Renal pelvis (tissue), 4 donors: Measurements from ENCODE around the gene LOXL1. TPM values are rescaled to one million over a fixed set of nuclear protein-coding genes. Genes with fewer than 3 reads are reported as not detected.

Source experiments
- DNase-seq: peaks from one replicate; pipeline ENCODE4 v3.0.0-alpha.2; 2013
- polyA plus RNA-seq, 3 donors: library from polyadenylated mRNA; unstranded; fragments of 120-200 nt; gene quantifications; one replicate each; pipeline ENCODE4 v1.2.1, GENCODE V29; 2013; ENCODE audit not compliant: insufficient read length in 3 of 3

Gene LOXL1
- polyA plus RNA-seq, 3 donors: 68.0 to 92.2 (median 73.6) TPM

DNA sequence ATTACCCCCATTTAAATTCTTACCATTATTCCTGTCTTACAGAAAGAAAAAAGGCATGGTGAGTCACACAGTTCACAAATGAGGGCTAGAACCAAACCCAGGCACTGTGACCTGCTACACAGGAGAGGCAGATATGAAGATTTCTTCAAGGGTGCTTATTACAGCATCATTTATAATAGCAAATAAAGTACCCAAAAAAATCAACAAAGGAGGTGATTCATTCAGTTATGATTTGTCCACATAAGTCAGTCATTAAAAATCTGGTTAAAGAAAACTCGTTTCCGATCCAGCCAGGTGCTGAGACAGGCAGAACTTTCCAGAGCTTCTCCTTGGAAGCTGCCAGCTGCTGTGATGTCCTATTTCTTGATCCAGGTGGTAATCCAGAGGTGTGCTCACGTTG is 7.5 kb upstream of the LOXL1 start:
- no peak for DNase-seq

- no peak for DNase-seq
Measured at GRCh38 chr15:73919706-73920105, 6.6 kb upstream of the LOXL1 start.

DNA sequence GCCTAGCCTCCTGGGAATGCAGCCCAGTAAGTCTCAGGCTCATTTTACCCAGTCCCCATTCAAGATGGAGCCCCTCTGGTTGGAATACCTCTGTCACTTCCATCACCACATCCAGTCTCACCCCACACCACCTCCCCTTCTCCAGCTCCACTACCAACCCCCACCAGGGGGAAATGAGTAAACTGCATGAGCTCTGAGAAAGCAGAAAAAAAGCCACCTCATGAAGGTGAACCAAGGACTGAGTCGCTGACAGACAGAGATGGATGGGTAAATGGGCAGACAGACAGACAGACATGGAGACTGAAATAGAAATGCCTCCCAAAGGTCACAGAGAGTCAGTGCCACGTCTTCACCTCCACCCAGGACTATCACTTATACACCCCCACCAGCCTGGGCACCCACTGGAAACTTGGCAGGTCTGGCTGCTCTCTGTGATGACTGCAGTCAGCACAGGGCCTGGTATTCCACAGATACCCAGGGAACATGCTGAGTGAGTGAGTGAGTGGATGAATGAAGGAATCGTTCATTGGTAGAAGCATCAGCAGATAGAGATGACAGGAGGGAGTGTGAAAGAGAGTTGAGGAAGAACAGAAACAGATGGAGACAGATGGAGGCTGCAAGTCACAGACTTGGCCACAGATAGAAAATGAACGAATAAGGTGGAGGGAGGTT is 4.9 kb upstream of the LOXL1 start:
- DNase-seq: no peak

DNA sequence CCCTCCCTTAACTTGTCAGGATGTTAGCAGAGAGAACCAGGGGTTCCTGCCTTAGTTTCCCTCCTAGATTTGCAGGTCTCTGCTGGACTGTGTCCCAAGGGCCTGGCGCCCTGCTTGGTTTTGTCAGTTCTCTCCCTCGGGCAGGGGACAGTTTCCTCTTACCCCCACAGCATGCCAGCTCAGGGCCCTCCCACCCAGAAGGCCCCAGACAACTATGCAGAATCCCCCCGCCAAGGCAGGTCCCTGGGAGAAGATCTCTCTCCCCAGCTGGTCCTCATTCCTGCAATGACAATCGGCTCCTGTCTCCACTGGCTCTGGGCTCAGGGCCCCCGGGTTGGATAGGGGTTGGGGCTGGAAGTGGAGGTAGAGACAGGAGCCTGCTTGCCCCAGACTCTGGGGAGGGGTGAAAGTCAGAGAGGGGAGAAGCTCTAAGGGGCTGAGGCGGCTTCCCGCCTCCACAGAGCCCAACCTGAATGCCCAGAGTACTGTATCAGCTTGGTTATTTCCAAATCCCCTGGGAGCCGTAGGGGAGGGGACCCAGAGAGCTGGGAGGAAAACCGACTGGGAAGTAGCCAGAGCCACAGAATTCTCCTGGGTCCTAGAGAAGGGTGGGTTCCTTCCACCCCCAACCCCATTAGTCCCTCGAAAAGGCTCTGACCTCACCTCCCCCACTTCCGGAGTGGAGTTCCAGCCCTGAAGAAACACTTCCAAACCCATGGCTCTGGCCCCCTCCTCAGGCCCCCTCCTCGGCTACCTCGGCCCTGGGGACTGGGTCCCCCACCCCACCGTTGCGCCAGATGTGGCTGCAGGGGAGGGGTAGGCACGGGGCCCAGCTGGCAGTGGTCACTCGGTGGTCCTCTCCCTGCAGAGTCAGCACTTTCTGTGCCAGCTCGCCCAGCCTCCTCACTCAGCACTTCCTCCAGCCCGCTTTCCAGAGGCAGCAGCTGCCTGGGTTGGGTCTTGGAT is 3.8 kb upstream of the LOXL1 start:
- DNase-seq: peak; percentile 76

- no peak for DNase-seq
Measured at GRCh38 chr15:73923156-73923487, 3.1 kb upstream of the LOXL1 start.

- DNase-seq: no peak
Measured at GRCh38 chr15:73923488-73924164, 2.6 kb upstream of the LOXL1 start.

GRCh38 chr15:73924171-73924921 is 1.9 kb upstream of the LOXL1 start:
- DNase-seq: no peak

DNA sequence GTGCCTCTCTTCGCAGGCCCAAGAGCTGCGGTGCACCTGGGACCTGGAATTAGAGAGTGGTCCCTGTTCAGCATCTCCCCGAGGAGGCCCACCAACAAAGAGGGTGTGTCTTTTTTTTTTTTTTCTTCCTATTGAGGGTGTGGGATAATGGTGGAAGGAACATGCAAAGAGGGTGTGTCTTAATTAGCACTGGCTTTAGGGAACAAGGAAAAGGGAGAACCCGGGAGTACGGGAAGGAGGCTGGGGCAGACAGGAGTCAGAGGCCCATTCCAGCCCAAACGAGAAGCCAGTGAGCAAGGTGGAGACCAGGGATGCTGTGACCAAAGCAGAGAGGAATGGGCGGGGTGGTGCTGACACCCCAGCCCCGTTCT is 429 bp upstream of the LOXL1 start:
- DNase-seq: no peak

- DNase-seq: no peak
Measured at GRCh38 chr15:73927003-73927475, 777 bp downstream of the LOXL1 start.

- no peak for DNase-seq
Measured at GRCh38 chr15:73927476-73928240, 1.4 kb downstream of the LOXL1 start.

DNA sequence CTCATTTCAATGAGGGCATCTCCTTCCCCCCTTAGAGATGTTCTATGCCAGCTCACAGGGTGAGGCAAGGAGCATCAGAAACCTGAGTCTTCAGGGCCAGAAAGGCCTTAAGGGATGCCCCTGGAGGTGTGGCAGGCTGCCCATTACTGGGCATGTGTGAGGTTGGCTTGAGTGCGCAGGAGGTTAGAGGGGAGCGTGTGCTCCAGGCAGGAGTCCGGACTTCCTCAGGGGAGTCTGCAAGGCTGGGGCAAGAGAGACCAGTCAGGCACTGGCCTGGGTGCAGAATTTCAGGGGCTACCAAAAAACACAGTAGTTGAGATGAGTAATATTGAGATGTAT is 1.9 kb downstream of the LOXL1 start:
- no peak for DNase-seq

GRCh38 chr15:73928971-73929627 is 2.8 kb downstream of the LOXL1 start:
- DNase-seq: no peak

DNA sequence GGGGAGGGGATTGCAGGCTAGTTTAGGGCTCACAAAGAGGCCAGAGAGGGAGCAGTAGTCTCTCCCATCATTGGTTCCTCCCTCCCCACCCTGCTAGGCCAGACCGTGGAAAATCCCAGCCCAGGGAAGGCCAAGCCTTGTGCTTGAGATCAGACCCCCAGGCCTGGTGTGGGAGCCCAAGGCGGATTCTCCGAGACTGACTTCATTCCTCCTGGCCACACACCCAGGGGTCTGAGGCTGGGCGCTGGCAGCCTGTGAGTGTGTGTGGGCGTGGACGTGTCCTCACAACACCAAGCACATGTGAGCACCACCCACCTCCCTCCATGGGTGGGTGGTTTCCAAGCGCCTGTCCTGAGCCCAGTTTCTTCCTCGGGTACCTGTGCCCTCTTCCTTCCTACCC is 4.1 kb downstream of the LOXL1 start:
- no peak for DNase-seq

GRCh38 chr15:73930790-73931281 is 4.6 kb downstream of the LOXL1 start:
- DNase-seq: no peak

DNA sequence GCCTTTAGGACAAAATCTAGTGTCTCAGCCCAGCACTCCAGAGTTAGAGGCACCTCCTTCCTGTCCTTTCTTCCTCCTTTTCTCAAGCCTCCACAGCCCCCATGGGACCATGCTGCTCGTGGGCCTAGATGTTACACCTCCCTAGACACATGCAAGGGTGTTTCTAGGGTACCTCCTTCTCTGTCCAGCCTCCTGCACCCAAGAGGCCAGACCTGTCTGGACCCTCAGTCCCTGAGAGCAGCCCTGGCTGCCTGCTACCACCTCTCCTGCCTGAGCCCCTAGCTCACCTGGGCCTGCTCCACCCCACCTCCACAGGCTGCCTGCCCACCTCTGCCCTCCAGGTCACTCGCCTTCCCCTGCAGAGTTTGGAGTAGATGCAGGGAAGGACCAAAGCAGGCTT is 5.2 kb downstream of the LOXL1 start:
- DNase-seq: no peak

DNA sequence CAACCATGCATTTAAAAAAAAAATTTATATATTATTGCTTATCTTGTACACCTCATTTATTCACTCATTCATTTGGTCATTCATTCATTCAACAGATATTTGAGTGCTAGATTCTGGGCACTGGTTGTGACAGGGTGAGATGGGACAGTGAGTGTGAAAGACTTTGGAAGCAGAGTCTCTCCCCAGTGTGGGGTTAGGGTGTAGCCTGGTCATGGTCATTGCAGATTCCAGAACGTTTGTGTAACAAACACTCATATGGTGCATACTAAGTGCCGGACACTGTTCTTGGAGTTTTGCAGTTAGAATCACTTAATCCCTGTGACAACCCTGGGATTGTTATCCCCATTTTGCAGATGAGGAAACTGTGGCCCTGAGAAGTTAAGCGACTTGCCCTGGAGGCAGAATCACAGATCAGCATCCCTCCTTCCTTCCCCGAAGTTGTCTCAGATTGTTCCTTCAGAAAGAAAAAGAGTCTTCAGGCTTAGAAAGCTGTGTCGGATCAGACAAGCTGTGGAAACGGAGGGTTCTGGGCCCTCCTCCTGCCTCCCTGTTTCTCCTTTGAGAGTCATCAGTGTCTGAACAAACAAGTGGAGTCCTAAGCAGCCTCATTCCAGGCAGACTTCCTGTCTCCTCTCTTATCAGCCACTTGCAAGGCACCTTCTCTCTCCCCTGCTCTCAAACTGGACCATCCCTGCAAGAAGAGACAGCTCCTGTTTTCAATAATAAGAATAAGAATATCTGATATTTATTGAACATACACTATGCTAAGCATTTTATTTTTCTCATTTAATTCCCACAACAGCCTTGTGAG is 6.3 kb downstream of the LOXL1 start:
- no peak for DNase-seq

- DNase-seq: no peak
Measured at GRCh38 chr15:73934281-73934680, 8.0 kb downstream of the LOXL1 start.

- DNase-seq: no peak
Measured at GRCh38 chr15:73935547-73935946, 9.3 kb downstream of the LOXL1 start.

DNA sequence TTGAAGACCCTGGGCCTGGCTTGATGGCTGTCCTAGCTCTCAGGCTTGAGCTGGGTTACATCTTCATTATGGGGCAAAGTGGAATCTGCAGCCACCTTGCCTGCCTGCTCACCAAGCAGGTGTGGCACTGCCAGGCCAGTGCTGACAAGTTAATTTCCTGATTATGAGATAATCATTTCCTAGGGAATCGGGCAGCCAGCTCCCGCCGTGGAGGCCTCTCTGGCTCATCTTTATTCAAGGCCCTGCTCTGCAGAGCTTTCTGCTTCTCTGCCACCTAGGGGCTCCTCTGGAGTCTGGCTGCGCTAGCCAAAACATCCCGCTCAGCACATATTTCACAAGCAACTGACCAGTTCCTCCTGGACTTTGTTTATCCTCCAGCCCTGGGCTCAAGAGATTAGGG is 9.9 kb downstream of the LOXL1 start:
- no peak for DNase-seq
